Caco-2 (cell line): Measurements from ENCODE around the gene GPR37L1. TPM values are rescaled to one million over a fixed set of nuclear protein-coding genes. Genes with fewer than 3 reads are reported as not detected.

Source experiments
- BruUV-seq: library from RNA; stranded (reverse); fragments of 400-500 nt; replicated peaks from 2 replicates; lab custom pipeline; 2021; lab: Mats Ljungman, UMichigan
- CTCF ChIA-PET: fragments of 300-600 bp; sonication (Branson Sonifier 250); formaldehyde crosslinking; loops from one replicate; lab custom pipeline; 2022; ENCODE audit warnings: antibody characterized with exemption; lab: Charles Lee
- POLR2A ChIA-PET: fragments of 300-600 bp; sonication (Branson Sonifier 250); formaldehyde crosslinking; loops from one replicate; lab custom pipeline; 2022; ENCODE audit warnings: antibody characterized with exemption; lab: Charles Lee
- DNase-seq, 2 experiments: peaks; one replicate each; pipeline versions ENCODE4 v3.0.0 to v3.0.0-alpha.2; 2020 to 2022
- H3K27me3 ChIP-seq: replicated peaks from 2 replicates; pipeline ENCODE4 v1.6.0; 2011; ENCODE audit warnings: low read length; ENCODE audit not compliant: control insufficient read depth, insufficient read depth
- H3K36me3 ChIP-seq: 2 replicates; pipeline ENCODE4 v1.5.1; 2011; ENCODE audit warnings: low read length; ENCODE audit not compliant: control insufficient read depth, insufficient read depth
- H3K4me1 ChIP-seq: fragments of 250-450 bp; sonication (Bioruptor Pico); 2 replicates; pipeline ENCODE4 v1.5.1; 2020; ENCODE audit warnings: mild to moderate bottlenecking
- H3K4me3 ChIP-seq: 2 replicates; pipeline ENCODE4 v1.5.1; 2011; ENCODE audit warnings: low read depth, mild to moderate bottlenecking, control low read depth, low read length
- H3K9me3 ChIP-seq: fragments of 250-450 bp; sonication (Bioruptor Pico); 2 replicates; pipeline ENCODE4 v1.5.1; 2020; ENCODE audit warnings: mild to moderate bottlenecking, moderate library complexity
- H3K27ac Mint-ChIP-seq: one replicate; pipeline ENCODE4 v1.8.0; 2022; ENCODE audit warnings: mixed read lengths; ENCODE audit not compliant: unreplicated experiment
- H3K27me3 Mint-ChIP-seq: one replicate; pipeline ENCODE4 v1.8.0; 2022; ENCODE audit warnings: mixed read lengths; ENCODE audit not compliant: insufficient read depth, unreplicated experiment
- H3K36me3 Mint-ChIP-seq: one replicate; pipeline ENCODE4 v1.8.0; 2022; ENCODE audit warnings: mild to moderate bottlenecking, mixed read lengths; ENCODE audit not compliant: insufficient read depth, unreplicated experiment
- H3K4me1 Mint-ChIP-seq: one replicate; pipeline ENCODE4 v1.8.0; 2022; ENCODE audit warnings: low read depth, mixed read lengths; ENCODE audit not compliant: unreplicated experiment
- H3K4me3 Mint-ChIP-seq: one replicate; pipeline ENCODE4 v1.8.0; 2022; ENCODE audit warnings: mild to moderate bottlenecking, moderate library complexity, mixed read lengths; ENCODE audit not compliant: unreplicated experiment
- H3K9me3 Mint-ChIP-seq: one replicate; pipeline ENCODE4 v1.8.0; 2022; ENCODE audit warnings: mixed read lengths; ENCODE audit not compliant: unreplicated experiment
- CTCF ChIP-seq, 2 experiments: fragments of 200-600 bp in 1 of 2; IDR thresholded peaks; 1 replicate in 1 of 2; 2 replicates in 1 of 2; pipeline versions ENCODE4 v1.5.1 to v1.8.0; 2011 to 2022; ENCODE audit warnings: antibody characterized with exemption in 1 of 2, control low read depth in 1 of 2, inconsistent platforms in 1 of 2, low read depth in 1 of 2, low read length in 1 of 2, mild to moderate bottlenecking in 1 of 2, moderate library complexity in 1 of 2; ENCODE audit not compliant: insufficient read depth in 1 of 2, severe bottlenecking in 1 of 2, unreplicated experiment in 1 of 2
- intact Hi-C: fragments of 100-400 bp; cut with micrococcal nuclease; formaldehyde crosslinking; loops from one replicate; pipeline ENCODE4 v1.10.0; 2022; ENCODE audit not compliant: unreplicated experiment
- total RNA-seq: library from RNA; stranded (reverse); gene quantifications from 2 replicates; pipeline ENCODE4 v1.2.3, GENCODE V29; 2022

The GPR37L1 gene
- total RNA-seq, 1 experiment from 2014 or later, result 0.07 TPM

GRCh38 chr1:202129453-202130296, 7.0 kb downstream of the GPR37L1 start:
- intact Hi-C loops, result no loop called here
- ChIA-PET CTCF (no interaction called here), POLR2A (interaction anchor here (0.7 kb wide), 1 partner anchor 120 kb away, joined by 4 read pairs; the partner anchor contains the start of gene ELF3)
- 0 out of 2 replicates have a peak, but pooled peaks cover under 1% of the 10 kb centered on the region for H3K36me3 ChIP-seq
- Mint-ChIP-seq H3K4me1 (no peaks in the 10 kb centered on the region), H3K27me3 (no peaks in the 10 kb centered on the region), H3K36me3 (peaks cover 17% of the 10 kb centered on the region), H3K4me3 (no peak overlapping the region), H3K27ac (no peak overlapping the region), H3K9me3 (no peaks in the 10 kb centered on the region)
- H3K4me1 ChIP-seq, result peaks cover 16% of the 10 kb centered on the region
- H3K4me3 ChIP-seq, result no peak overlapping the region
- DNase-seq, result no peak
- no peaks in the 10 kb centered on the region for H3K27me3 ChIP-seq
- BruUV-seq, result no TSS peak
- no peak for TF ChIP-seq CTCF (IDR thresholded peaks at IDR 0.05; ENCODE audit: insufficient read depth in 1 of 2, low read depth in 1 of 2, low read length in 1 of 2, severe bottlenecking in 1 of 2, unreplicated experiment in 1 of 2)
- no peaks in the 10 kb centered on the region for H3K9me3 ChIP-seq

GRCh38 chr1:202130297-202130721, 7.6 kb downstream of the GPR37L1 start:
- ChIA-PET CTCF (no interaction called here), POLR2A (interaction anchor here (0.7 kb wide), 1 partner anchor 120 kb away, joined by 4 read pairs; the partner anchor contains the start of gene ELF3)
- intact Hi-C loops, result no loop called here
- no peak overlapping the region for H3K4me3 ChIP-seq
- Mint-ChIP-seq H3K9me3 (no peaks in the 10 kb centered on the region), H3K27ac (no peak overlapping the region), H3K36me3 (peaks cover 17% of the 10 kb centered on the region), H3K27me3 (no peaks in the 10 kb centered on the region), H3K4me1 (no peaks in the 10 kb centered on the region), H3K4me3 (no peak overlapping the region)
- peaks cover 3% of the 10 kb centered on the region; the same call in 1 of the 2 replicates for H3K36me3 ChIP-seq
- H3K4me1 ChIP-seq, result peaks cover 21% of the 10 kb centered on the region
- DNase-seq, result no peak
- no TSS peak for BruUV-seq
- H3K9me3 ChIP-seq, result no peaks in the 10 kb centered on the region
- H3K27me3 ChIP-seq, result no peaks in the 10 kb centered on the region
- TF ChIP-seq CTCF (IDR thresholded peaks at IDR 0.05; ENCODE audit: insufficient read depth in 1 of 2, low read depth in 1 of 2, low read length in 1 of 2, severe bottlenecking in 1 of 2, unreplicated experiment in 1 of 2), result no peak

GRCh38 chr1:202130816-202131522, 8.3 kb downstream of the GPR37L1 start:
- no peak overlapping the region for H3K4me3 Mint-ChIP-seq

More at GRCh38 chr1:202130816-202131522, 8.3 kb downstream of the GPR37L1 start:
- no TSS peak for BruUV-seq
- TF ChIP-seq CTCF (IDR thresholded peaks at IDR 0.05; ENCODE audit: insufficient read depth in 1 of 2, low read depth in 1 of 2, low read length in 1 of 2, severe bottlenecking in 1 of 2, unreplicated experiment in 1 of 2), result no peak
- no peaks in the 10 kb centered on the region for H3K27me3 ChIP-seq
- peaks cover 3% of the 10 kb centered on the region; the same call in 1 of the 2 replicates for H3K36me3 ChIP-seq
- no peak for DNase-seq
- Mint-ChIP-seq H3K36me3 (peaks cover 17% of the 10 kb centered on the region), H3K4me1 (no peaks in the 10 kb centered on the region), H3K9me3 (no peaks in the 10 kb centered on the region), H3K27me3 (no peaks in the 10 kb centered on the region), H3K27ac (no peak overlapping the region)
- ChIA-PET CTCF (interaction anchor here (0.8 to 1.3 kb wide), 2 partner anchors 128 to 131 kb away, joined by 3 read pairs; no protein-coding TSS in a partner anchor), POLR2A (interaction anchor here (0.7 kb wide), 1 partner anchor 121 kb away, joined by 4 read pairs; the partner anchor contains the start of gene ELF3)
- H3K4me1 ChIP-seq, result peaks cover 21% of the 10 kb centered on the region
- H3K9me3 ChIP-seq, result no peaks in the 10 kb centered on the region
- intact Hi-C loops, result no loop called here
- H3K4me3 ChIP-seq, result no peak overlapping the region
